Erythroblast (primary cell): ENCODE data around the gene PRKAR1B.

Experiments used
- DNase-seq, 2 experiments: peaks; one replicate each; lab custom pipeline; 2025; lab: John Stamatoyannopoulos, UW
- GATA1 ChIP-seq: IDR thresholded peaks from 2 replicates; pipeline ENCODE4 v1.6.1; 2011; ENCODE audit warnings: low read depth, mild to moderate bottlenecking, control low read depth, low read length, moderate library complexity
- POLR2A ChIP-seq: IDR thresholded peaks from 2 replicates; pipeline ENCODE4 v1.6.1; 2011; ENCODE audit warnings: mild to moderate bottlenecking, low read length

Gene PRKAR1B

GRCh38 chr7:517774-518629, 209.1 kb downstream of the PRKAR1B start:
- TF ChIP-seq GATA1 (no peak), POLR2A (no peak)
- no peak for DNase-seq

DNA sequence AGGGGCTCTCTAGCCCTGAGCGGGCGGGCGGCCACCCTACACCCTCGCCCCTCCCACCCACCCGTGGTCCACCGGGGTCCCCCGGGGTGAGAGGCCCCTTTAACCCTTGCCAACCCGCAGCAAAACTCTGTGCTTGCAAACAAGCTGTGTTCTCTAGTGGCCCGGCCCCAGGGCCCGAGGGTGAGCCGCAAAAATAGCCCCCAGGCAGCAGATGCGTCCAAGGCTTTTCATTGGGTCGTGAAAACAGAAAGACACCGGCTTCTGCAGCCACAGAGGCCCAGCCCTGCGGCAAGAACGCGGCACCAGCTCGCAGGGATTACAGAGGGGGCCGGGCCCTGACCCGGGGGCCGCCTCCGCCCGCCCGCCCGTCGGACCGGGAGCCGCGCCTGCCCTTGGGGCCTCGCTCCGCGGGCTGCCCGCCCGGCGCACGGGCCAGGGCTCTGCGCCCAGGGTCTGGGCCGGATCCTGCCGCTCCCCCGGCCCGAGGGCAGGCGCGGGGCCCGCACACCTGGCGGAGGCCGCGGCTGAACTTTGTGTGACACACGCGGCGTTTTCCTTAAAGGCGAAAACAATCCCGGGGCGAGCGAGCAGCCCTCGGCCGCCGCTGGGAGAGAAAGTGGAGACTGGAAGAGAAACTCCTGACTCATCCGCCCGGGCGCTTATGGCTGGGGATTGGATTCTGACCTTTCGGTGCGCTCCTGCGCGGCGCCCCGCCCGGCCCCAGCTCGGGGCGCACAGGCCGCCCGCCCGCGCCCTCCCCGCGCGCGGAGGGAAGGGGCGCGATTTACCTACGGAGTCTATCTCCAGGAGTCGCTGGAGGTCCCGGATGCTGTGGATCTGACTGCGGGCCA, 210.2 kb downstream of the PRKAR1B start:
- DNase-seq = no peak
- TF ChIP-seq GATA1 (no peak), POLR2A (no peak)

- TF ChIP-seq GATA1 (no peak), POLR2A (no peak)
- no peak for DNase-seq
These were observed 210.9 kb downstream of the PRKAR1B start for GRCh38 chr7:516216-516605.

GRCh38 chr7:515628-516027, 211.5 kb downstream of the PRKAR1B start:
- TF ChIP-seq GATA1 = no peak
- DNase-seq = no peak

DNA sequence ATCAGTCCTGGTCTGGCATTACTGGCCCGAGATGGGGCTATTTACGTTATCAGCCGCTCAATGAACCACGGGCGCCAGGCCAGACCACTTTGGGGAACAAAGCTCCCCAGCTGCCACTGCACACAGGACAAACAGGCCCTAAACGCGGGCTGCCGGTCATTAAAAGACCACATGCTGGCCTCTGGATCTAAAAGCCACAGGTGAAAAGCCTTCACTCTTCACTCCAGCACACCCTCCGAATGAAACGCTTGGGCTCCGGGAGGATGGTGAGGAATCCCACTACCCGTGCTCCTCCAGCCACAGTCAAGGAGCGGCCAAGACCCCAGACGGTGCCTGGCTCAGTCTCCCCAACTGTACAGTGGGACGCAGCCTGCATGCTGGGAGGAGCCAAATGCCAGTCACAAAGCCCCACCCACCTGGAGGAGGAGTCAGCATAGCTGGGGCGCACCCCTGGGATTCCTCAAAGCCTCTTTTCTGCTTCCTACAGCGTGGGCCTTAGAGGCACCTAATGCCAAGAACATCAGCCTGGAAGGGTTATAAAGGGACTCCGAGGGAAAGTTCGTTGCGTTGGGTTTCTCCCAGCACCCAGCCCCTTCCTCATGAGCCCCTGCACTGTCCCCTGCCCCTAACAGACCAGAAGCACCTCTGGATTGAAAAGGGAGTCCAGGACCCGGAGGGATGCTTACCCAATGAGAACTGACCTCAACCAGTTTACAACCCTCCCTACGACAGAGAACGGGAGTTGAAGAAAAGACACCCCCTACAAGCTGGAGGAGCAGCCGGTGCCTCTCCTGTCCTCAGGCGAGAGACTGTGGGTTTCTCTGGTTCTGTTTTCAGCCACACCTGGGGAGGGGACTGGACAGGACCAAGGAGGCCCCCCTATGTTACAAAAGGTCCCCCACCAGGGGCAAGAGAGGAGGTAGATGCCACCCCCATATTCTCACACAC, 212.2 kb downstream of the PRKAR1B start:
- TF ChIP-seq POLR2A (no peak), GATA1 (no peak)
- no peak for DNase-seq

DNA sequence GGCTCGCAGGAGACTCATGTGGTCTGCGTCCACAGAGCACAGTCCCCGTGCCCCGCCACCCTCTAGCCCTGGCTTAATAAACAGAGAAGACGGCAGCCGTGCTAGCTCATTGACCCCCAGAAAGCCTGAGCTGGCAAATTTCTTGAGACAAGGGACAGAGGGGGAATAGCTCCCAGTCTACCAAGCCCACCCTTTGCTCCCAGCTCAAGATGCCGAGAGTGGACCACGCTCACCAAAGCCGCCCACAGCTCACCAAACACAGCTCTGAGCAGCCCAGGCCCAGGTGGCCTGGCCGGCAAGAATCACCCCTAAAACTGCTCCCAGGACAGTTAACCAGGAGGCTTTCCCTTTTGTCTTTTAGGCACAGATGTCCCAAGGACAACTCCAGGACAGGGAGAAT, 212.8 kb downstream of the PRKAR1B start:
- no peak for DNase-seq
- TF ChIP-seq POLR2A (no peak), GATA1 (no peak)

GRCh38 chr7:513521-514166, 213.4 kb downstream of the PRKAR1B start:
- TF ChIP-seq POLR2A (no peak), GATA1 (no peak)
- DNase-seq = no peak

- TF ChIP-seq POLR2A = no peak
- TF ChIP-seq GATA1 = no peak
- no peak for DNase-seq
These were observed 214.4 kb downstream of the PRKAR1B start for GRCh38 chr7:512541-513311.

GRCh38 chr7:512146-512510, 215.0 kb downstream of the PRKAR1B start:
- no peak for DNase-seq
- TF ChIP-seq GATA1 = no peak
- no peak for TF ChIP-seq POLR2A

DNA sequence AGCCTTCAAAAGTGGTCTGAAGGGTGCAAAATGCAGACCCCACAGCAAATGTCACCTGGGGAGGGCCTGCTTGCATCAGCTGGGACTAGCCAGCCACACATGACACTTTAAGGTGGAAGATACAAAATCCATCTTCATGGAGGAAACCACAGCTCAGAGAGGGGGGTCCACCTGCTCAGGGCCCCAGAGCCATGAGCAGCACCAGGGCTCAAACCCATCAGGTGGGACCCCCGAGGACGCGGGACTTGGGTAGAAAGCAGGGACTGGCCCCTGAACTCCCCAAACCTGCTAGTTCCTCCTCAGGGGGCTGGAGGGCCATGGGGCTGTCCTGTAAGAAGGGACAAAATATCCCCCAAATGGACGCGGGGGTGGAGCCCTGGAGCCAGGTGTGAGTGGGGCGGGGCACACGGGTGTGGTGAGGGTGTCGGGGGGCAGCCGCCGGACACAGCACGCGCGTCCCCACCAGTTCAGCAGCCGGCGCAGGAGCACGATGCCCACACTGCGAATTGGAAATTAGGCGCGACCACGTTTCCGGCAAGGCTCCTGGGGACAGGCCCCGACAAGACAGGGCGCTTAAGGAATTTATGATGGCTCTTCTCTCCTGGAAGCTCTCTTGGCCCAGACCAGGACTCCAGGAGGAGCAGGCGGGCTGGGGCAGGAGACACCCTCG, 215.5 kb downstream of the PRKAR1B start:
- no peak for DNase-seq
- TF ChIP-seq POLR2A = no peak
- no peak for TF ChIP-seq GATA1

GRCh38 chr7:510782-511281, 216.2 kb downstream of the PRKAR1B start:
- TF ChIP-seq POLR2A (no peak), GATA1 (no peak)
- DNase-seq = no peak

- TF ChIP-seq POLR2A = no peak
- no peak for TF ChIP-seq GATA1
- no peak for DNase-seq
These were observed 217.0 kb downstream of the PRKAR1B start for GRCh38 chr7:510131-510481.
